Loucy (cell line): ENCODE measurements around the gene TRABD2B.

ENCODE experiments used
- EZH2phosphoT487 ChIP-seq: fragments of 200-600 bp; IDR thresholded peaks from 2 replicates; pipeline ENCODE4 v1.6.1; 2018; ENCODE audit warnings: antibody characterized with exemption, mild to moderate bottlenecking, moderate library complexity, borderline replicate concordance
- TF ChIP-seq, protein P1 (sequence below): fragments of 200-600 bp; sonication (generic); conservative IDR thresholded peaks from 2 replicates; pipeline ENCODE4 v1.5.1; 2014; ENCODE audit warnings: mild to moderate bottlenecking, antibody characterized with exemption, low read length

DNA sequence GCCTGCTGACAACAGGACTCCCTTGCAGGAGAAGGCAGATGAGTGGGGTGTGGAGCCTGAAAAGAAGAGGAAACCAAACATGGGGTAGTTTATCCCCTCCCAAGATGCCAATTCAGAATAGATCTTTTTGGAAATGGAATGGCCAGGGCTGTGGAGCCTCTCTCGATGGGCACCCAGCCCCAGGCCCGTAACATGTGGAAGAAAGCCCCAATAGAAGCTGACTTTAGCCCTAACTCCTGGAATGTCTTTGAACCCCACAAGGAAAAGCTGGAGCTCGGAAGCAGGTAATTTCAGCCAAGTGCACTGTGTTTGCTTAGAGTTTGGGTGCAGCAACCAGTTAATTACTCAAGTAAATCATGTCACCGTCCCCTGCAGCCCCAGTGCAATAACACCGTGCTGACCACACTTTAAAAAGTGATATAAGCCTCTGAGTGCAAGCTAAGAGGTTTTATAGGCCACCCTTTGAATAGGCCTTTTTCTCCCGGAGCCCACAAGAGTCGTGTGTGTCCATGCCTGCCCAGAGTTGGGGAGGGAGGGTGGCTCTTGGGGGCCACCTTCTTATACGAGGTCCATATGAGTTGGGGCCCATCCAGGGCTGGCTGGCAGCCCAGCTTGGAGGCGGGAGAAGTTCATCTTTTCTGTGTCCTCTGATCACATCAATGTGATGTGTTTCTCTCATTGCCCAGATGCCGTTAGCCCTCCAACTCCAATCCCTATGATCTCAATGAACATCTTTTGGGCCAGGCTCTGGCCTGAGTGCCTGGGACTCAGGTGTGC, 153.2 kb downstream of the TRABD2B start:
- no peak for TF ChIP-seq EZH2phosphoT487
- TF ChIP-seq, protein P1, sequence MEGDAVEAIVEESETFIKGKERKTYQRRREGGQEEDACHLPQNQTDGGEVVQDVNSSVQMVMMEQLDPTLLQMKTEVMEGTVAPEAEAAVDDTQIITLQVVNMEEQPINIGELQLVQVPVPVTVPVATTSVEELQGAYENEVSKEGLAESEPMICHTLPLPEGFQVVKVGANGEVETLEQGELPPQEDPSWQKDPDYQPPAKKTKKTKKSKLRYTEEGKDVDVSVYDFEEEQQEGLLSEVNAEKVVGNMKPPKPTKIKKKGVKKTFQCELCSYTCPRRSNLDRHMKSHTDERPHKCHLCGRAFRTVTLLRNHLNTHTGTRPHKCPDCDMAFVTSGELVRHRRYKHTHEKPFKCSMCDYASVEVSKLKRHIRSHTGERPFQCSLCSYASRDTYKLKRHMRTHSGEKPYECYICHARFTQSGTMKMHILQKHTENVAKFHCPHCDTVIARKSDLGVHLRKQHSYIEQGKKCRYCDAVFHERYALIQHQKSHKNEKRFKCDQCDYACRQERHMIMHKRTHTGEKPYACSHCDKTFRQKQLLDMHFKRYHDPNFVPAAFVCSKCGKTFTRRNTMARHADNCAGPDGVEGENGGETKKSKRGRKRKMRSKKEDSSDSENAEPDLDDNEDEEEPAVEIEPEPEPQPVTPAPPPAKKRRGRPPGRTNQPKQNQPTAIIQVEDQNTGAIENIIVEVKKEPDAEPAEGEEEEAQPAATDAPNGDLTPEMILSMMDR = no peak
